Keratinocyte (primary cell): ENCODE results near the gene GCNT1. TPM values are rescaled to one million over a fixed set of nuclear protein-coding genes. Genes with fewer than 3 reads are reported as not detected.

Experiments
- DNase-seq: peaks from one replicate; pipeline ENCODE4 v3.0.0-alpha.2; 2011; ENCODE audit warnings: low read depth, missing footprints, low spot score
- FAIRE-seq: peaks from 2 replicates; lab custom pipeline; 2011; peaks lifted over from hg19 to GRCh38; lab: Jason Lieb, UNC
- H2AFZ ChIP-seq: 2 replicates; pipeline ENCODE4 v1.6.0; 2012; ENCODE audit warnings: low read length, control low read depth, inconsistent platforms; ENCODE audit not compliant: control insufficient read depth
- H3K27ac ChIP-seq: 2 replicates; pipeline ENCODE4 v1.5.1; 2011; ENCODE audit warnings: low read length; ENCODE audit not compliant: control insufficient read depth, insufficient read depth
- H3K27me3 ChIP-seq: 3 replicates; pipeline ENCODE4 v1.6.0; 2011; ENCODE audit warnings: low read length; ENCODE audit not compliant: control insufficient read depth, insufficient read depth; ENCODE audit errors: extremely low read depth
- H3K36me3 ChIP-seq, 2 experiments: 2 replicates in 1 of 2; 3 replicates in 1 of 2; pipeline ENCODE4 v1.5.1; 2011; ENCODE audit warnings: low read length in 2 of 2, mild to moderate bottlenecking in 1 of 2; ENCODE audit not compliant: control insufficient read depth in 2 of 2, insufficient read depth in 2 of 2; ENCODE audit errors: extremely low read depth in 1 of 2
- H3K4me1 ChIP-seq: 3 replicates; pipeline ENCODE4 v1.5.1; 2011; ENCODE audit warnings: low read length; ENCODE audit not compliant: control insufficient read depth, insufficient read depth; ENCODE audit errors: extremely low read depth
- H3K4me2 ChIP-seq: 3 replicates; pipeline ENCODE4 v1.6.0; 2011; ENCODE audit warnings: low read depth, low read length; ENCODE audit not compliant: control insufficient read depth, insufficient read depth; ENCODE audit errors: extremely low read depth
- H3K4me3 ChIP-seq, 3 experiments: fragments of 200-600 bp in 1 of 3; sonication (generic) in 1 of 3; 2 replicates in 2 of 3; 3 replicates in 1 of 3; pipeline ENCODE4 v1.5.1; 2011 to 2016; ENCODE audit warnings: low read length in 3 of 3, mild to moderate bottlenecking in 3 of 3, control low read depth in 2 of 3, inconsistent platforms in 1 of 3, low read depth in 1 of 3, mixed read lengths in 1 of 3, mixed run types in 1 of 3, moderate library complexity in 1 of 3; ENCODE audit not compliant: control insufficient read depth in 2 of 3, insufficient read depth in 2 of 3; ENCODE audit errors: extremely low read depth in 1 of 3
- H3K79me2 ChIP-seq: 2 replicates; pipeline ENCODE4 v1.6.0; 2012; ENCODE audit warnings: low read length; ENCODE audit not compliant: control insufficient read depth, insufficient read depth
- H3K9ac ChIP-seq: 3 replicates; pipeline ENCODE4 v1.6.0; 2011; ENCODE audit warnings: low read length; ENCODE audit not compliant: control insufficient read depth, insufficient read depth; ENCODE audit errors: extremely low read depth
- H3K9me1 ChIP-seq: 3 replicates; pipeline ENCODE4 v1.6.0; 2011; ENCODE audit warnings: low read length; ENCODE audit not compliant: control insufficient read depth, insufficient read depth; ENCODE audit errors: extremely low read depth
- H3K9me3 ChIP-seq: 2 replicates; pipeline ENCODE4 v1.5.1; 2012; ENCODE audit warnings: low read depth, low read length; ENCODE audit not compliant: control insufficient read depth
- H4K20me1 ChIP-seq: 3 replicates; pipeline ENCODE4 v1.6.0; 2011; ENCODE audit warnings: low read length; ENCODE audit not compliant: control insufficient read depth, insufficient read depth; ENCODE audit errors: extremely low read depth
- EZH2 ChIP-seq: IDR thresholded peaks from one replicate; pipeline ENCODE4 v1.6.1; 2012; ENCODE audit warnings: inconsistent platforms, mild to moderate bottlenecking, low read length, moderate library complexity
- dilution Hi-C: fragments of 300-500 bp; cut with MboI; formaldehyde crosslinking; loops from one replicate; pipeline ENCODE4 v1.7.0; 2020; ENCODE audit warnings: low sequenced_read_pairs; ENCODE audit not compliant: extremely low pct_ligation_motif_present
- polyA plus RNA-seq, 5 experiments: library from polyadenylated mRNA; depleted of rRNA in 3 of 5; stranded (reverse) in 3 of 5; stranded (forward) in 1 of 5; unstranded in 1 of 5; fragments of >200 nt; gene quantifications; 1 replicate in 1 of 5; 2 replicates in 3 of 5; 3 replicates in 1 of 5; pipeline versions ENCODE4 v1.2.1 to v1.2.3, GENCODE V29; 2011 to 2012; ENCODE audit warnings: missing spikeins in 2 of 5, low read depth in 1 of 5, low replicate concordance in 1 of 5
- TF ChIP-seq, protein P1 (sequence below), 3 experiments: IDR thresholded peaks in 1 of 3; conservative IDR thresholded peaks in 1 of 3; optimal IDR thresholded peaks in 1 of 3; 2 replicates in 2 of 3; 3 replicates in 1 of 3; pipeline versions ENCODE3 to v1.5.1; 2011; ENCODE audit warnings: low read length in 3 of 3, mild to moderate bottlenecking in 3 of 3, moderate library complexity in 2 of 3, control low read depth in 1 of 3, inconsistent platforms in 1 of 3; ENCODE audit not compliant: insufficient read depth in 2 of 3; ENCODE audit errors: extremely low read depth in 1 of 3

The GCNT1 gene
- polyA plus RNA-seq, 1 donor (not counting 4 experiments of a cell fraction or from before 2014, with no cell fraction given): 7.5 TPM

DNA sequence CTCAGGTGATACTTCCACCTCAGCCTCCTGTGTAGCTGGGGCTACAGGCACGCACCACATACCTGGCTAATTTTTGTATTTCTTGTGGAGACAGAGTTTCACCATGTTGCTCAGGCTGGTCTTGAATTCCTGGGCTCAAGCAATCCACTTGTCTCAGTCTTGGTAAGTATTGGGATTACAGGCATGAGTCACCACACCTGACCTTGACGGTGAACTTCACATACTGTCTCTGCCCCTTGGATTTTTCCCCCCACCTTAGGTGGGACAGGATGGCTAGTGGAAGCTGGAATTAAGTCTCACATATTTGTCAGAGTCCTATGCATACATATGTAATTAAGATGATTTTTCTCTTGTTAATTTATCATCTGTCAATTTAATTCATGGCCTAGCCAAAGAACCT, 43.8 kb upstream of the GCNT1 start:
- no peak overlapping the region for H3K4me3 ChIP-seq
- FAIRE-seq (no peak), DNase-seq (no peak)
- no peak overlapping the region for H3K9ac ChIP-seq
- H3K79me2 ChIP-seq: no peaks in the 10 kb centered on the region
- H3K36me3 ChIP-seq: no peaks in the 10 kb centered on the region
- no peaks in the 10 kb centered on the region for H3K9me1 ChIP-seq
- no peaks in the 10 kb centered on the region for H4K20me1 ChIP-seq
- no peaks in the 10 kb centered on the region for H3K9me3 ChIP-seq
- H3K27ac ChIP-seq: no peak overlapping the region
- no peaks in the 10 kb centered on the region for H3K4me1 ChIP-seq
- no peak overlapping the region for H2AFZ ChIP-seq
- no peak overlapping the region for H3K4me2 ChIP-seq
- TF ChIP-seq EZH2: no peak
- TF ChIP-seq, protein P1, sequence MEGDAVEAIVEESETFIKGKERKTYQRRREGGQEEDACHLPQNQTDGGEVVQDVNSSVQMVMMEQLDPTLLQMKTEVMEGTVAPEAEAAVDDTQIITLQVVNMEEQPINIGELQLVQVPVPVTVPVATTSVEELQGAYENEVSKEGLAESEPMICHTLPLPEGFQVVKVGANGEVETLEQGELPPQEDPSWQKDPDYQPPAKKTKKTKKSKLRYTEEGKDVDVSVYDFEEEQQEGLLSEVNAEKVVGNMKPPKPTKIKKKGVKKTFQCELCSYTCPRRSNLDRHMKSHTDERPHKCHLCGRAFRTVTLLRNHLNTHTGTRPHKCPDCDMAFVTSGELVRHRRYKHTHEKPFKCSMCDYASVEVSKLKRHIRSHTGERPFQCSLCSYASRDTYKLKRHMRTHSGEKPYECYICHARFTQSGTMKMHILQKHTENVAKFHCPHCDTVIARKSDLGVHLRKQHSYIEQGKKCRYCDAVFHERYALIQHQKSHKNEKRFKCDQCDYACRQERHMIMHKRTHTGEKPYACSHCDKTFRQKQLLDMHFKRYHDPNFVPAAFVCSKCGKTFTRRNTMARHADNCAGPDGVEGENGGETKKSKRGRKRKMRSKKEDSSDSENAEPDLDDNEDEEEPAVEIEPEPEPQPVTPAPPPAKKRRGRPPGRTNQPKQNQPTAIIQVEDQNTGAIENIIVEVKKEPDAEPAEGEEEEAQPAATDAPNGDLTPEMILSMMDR (optimal IDR thresholded peaks at IDR 0.05 in 1 of 3, IDR thresholded peaks at IDR 0.05 in 1 of 3, conservative IDR thresholded peaks at IDR 0.05 in 1 of 3; ENCODE audit: extremely low read depth in 1 of 3, insufficient read depth in 2 of 3, low read length in 3 of 3): no peak
- dilution Hi-C loops: no loop called here
- H3K27me3 ChIP-seq: no peaks in the 10 kb centered on the region

DNA sequence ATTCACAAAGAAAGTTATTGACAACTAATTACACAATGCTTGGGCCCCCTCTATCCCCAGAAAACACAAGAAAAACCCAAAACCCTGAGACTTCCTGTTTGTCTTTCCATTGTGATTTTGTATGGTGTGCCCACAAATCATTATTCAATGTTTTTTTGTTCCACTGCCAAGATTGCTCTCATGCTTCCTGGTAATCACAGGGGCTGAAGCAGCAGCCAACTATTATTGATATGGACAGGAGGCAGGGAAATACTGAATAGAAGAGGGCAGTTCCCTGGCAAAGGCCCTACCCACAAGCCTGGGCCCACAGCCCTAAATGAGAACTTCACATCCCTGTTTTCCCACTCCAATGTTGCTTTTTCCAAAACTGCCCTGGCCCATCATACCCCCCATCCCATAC, 43.3 kb upstream of the GCNT1 start:
- Histone ChIP-seq H3K79me2 (no peaks in the 10 kb centered on the region), H3K4me3 (no peak overlapping the region), H3K9ac (no peak overlapping the region), H3K9me1 (no peaks in the 10 kb centered on the region), H3K27ac (no peak overlapping the region), H3K36me3 (no peaks in the 10 kb centered on the region), H3K4me2 (no peak overlapping the region), H3K9me3 (no peaks in the 10 kb centered on the region), H3K27me3 (no peaks in the 10 kb centered on the region), H4K20me1 (no peaks in the 10 kb centered on the region), H3K4me1 (no peaks in the 10 kb centered on the region), H2AFZ (no peak overlapping the region)
- FAIRE-seq (no peak), DNase-seq (no peak)
- dilution Hi-C loops: no loop called here
- TF ChIP-seq, protein P1 (optimal IDR thresholded peaks at IDR 0.05 in 1 of 3, IDR thresholded peaks at IDR 0.05 in 1 of 3, conservative IDR thresholded peaks at IDR 0.05 in 1 of 3; ENCODE audit: extremely low read depth in 1 of 3, insufficient read depth in 2 of 3, low read length in 3 of 3): no peak
- TF ChIP-seq EZH2: no peak
